Measurements from ENCODE around the gene BBS12. TPM values are rescaled to one million over a fixed set of nuclear protein-coding genes. Genes with fewer than 3 reads are reported as not detected.
A peak's percentile ranks its signal among the peaks of the same experiment; 100 is the strongest.

The BBS12 gene
- total and polyA plus RNA-seq, 9 of the 15 experiments (the other 6 are each of a cell fraction or from before 2014, with no cell fraction given), result 2.7 to 6.5 (median 3.3) TPM

- TF ChIP-seq BCLAF1 (IDR thresholded peaks at IDR 0.05; ENCODE audit: borderline replicate concordance in 1 of 2, control insufficient read depth in 1 of 2, low read depth in 2 of 2, low read length in 1 of 2) (no peak), CHD4 (IDR thresholded peaks at IDR 0.05; ENCODE audit: insufficient read depth, insufficient replicate concordance, low read depth, low read length, poor library complexity, severe bottlenecking) (no peak), HINFP (tag; conservative IDR thresholded peaks at IDR 0.05; ENCODE audit: low read depth) (no peak), GTF2E2 (tag; IDR thresholded peaks at IDR 0.05) (no peak), ZFP36 (IDR thresholded peaks at IDR 0.05; ENCODE audit: low read depth, low read length, partially characterized antibody) (no peak), FOXK1 (CRISPR knock-in tag; IDR thresholded peaks at IDR 0.05; ENCODE audit: borderline replicate concordance) (no peak), ARID4B (CRISPR knock-in tag; IDR thresholded peaks at IDR 0.05) (no peak), TRIM28 (IDR thresholded peaks at IDR 0.05) (no peak), RBM15 (IDR thresholded peaks at IDR 0.05; ENCODE audit: insufficient read depth, low read length) (no peak), ZBTB7A (IDR thresholded peaks at IDR 0.05; ENCODE audit: borderline replicate concordance, control insufficient read depth, low read depth, low read length) (no peak), TAL1 (IDR thresholded peaks at IDR 0.05) (peak; percentile 76), ZNF253 (CRISPR knock-in tag; conservative IDR thresholded peaks at IDR 0.05) (no peak), ZNF232 (CRISPR knock-in tag; IDR thresholded peaks at IDR 0.05) (no peak), POLR2AphosphoS5 (IDR thresholded peaks at IDR 0.05; ENCODE audit: control insufficient read depth, insufficient read depth, low read depth, low read length) (peak; percentile 84; the same call in 1 of the 2 replicates), ATF1 (CRISPR knock-in tag; IDR thresholded peaks at IDR 0.05) (no peak), ATF1 (tag; IDR thresholded peaks at IDR 0.05) (no peak), FOXA3 (CRISPR knock-in tag; conservative IDR thresholded peaks at IDR 0.05 in 1 of 2, IDR thresholded peaks at IDR 0.05 in 1 of 2) (peak; percentile 10 to 78; a peak in 2 of 4 replicates), HIVEP1 (CRISPR knock-in tag; IDR thresholded peaks at IDR 0.05) (no peak), GTF2A2 (tag; IDR thresholded peaks at IDR 0.05) (no peak)
Measured at GRCh38 chr4:122766950-122767349, 34.4 kb downstream of the BBS12 start (continued).

Measured in K562 (cell line).